ENCODE measurements around the gene RXFP2.
A peak's percentile ranks its signal among the peaks of the same experiment; 100 is the strongest.

The RXFP2 gene

GRCh38 chr13:31843044-31843443, 103.7 kb downstream of the RXFP2 start:
- DNase-seq, result no peak

- DNase-seq, result peak; percentile 48
Measured at GRCh38 chr13:31846182-31846938, 107.0 kb downstream of the RXFP2 start.

- DNase-seq, result no peak
Measured at GRCh38 chr13:31846961-31847752, 107.8 kb downstream of the RXFP2 start.

- DNase-seq, result no peak
Measured at GRCh38 chr13:31848621-31849020, 109.3 kb downstream of the RXFP2 start.

- no peak for DNase-seq
Measured at GRCh38 chr13:31849206-31849605, 109.9 kb downstream of the RXFP2 start.

- no peak for DNase-seq
Measured at GRCh38 chr13:31850041-31850555, 110.8 kb downstream of the RXFP2 start.

- DNase-seq, result no peak
Measured at GRCh38 chr13:31851216-31851615, 111.9 kb downstream of the RXFP2 start.

All from activated CD4-positive, alpha-beta T cell treated with anti-CD3 and anti-CD28 coated beads, Interleukin-2, amount 50 U/mL, for 1 hour (primary cell).